B cell (primary cell): Measurements from ENCODE around the gene PCBP3.

Experiments used
- EZH2 ChIP-seq: IDR thresholded peaks from 2 replicates; pipeline ENCODE4 v1.6.1; 2012; ENCODE audit warnings: borderline replicate concordance, low read depth, mild to moderate bottlenecking, moderate library complexity, low read length; ENCODE audit not compliant: insufficient read depth, poor library complexity, severe bottlenecking
- TF ChIP-seq, protein P1 (sequence below): fragments of 200-600 bp; IDR thresholded peaks from one replicate; pipeline ENCODE4 v1.8.0; 2022; ENCODE audit warnings: antibody characterized with exemption, mild to moderate bottlenecking

DNA sequence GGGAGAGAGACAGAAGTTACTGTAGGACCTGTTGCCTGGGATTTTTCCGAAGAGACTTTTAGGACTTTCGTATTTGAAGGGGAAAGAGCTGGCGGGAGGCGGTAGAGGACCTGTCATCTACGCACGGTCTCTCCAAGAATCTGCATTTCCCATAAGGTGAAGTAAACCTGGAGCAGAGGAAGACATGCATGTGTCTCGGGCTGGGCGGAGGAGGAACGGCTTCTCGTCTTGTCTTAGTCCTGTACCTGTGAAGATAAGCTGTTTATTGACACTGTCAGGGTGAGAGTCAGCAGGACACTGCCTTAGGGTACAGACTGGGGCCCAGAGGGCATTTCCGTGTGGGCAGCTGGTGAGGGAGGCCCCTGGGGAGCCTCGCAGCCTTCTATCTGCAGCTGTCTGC is 214.7 kb downstream of the PCBP3 start:
- TF ChIP-seq, protein P1, sequence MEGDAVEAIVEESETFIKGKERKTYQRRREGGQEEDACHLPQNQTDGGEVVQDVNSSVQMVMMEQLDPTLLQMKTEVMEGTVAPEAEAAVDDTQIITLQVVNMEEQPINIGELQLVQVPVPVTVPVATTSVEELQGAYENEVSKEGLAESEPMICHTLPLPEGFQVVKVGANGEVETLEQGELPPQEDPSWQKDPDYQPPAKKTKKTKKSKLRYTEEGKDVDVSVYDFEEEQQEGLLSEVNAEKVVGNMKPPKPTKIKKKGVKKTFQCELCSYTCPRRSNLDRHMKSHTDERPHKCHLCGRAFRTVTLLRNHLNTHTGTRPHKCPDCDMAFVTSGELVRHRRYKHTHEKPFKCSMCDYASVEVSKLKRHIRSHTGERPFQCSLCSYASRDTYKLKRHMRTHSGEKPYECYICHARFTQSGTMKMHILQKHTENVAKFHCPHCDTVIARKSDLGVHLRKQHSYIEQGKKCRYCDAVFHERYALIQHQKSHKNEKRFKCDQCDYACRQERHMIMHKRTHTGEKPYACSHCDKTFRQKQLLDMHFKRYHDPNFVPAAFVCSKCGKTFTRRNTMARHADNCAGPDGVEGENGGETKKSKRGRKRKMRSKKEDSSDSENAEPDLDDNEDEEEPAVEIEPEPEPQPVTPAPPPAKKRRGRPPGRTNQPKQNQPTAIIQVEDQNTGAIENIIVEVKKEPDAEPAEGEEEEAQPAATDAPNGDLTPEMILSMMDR, result no peak
- no peak for TF ChIP-seq EZH2
